Renal cortical epithelial cell (primary cell): ENCODE measurements around the gene PEX14. TPM values are rescaled to one million over a fixed set of nuclear protein-coding genes. Genes with fewer than 3 reads are reported as not detected.
A peak's percentile ranks its signal among the peaks of the same experiment; 100 is the strongest.

Experiments used
- DNase-seq: peaks from one replicate; pipeline ENCODE4 v3.0.0-alpha.2; 2011; ENCODE audit warnings: low read depth
- total RNA-seq: library from RNA; depleted of rRNA; stranded (reverse); fragments of >200 nt; gene quantifications from 2 replicates; pipeline ENCODE4 v1.2.3, GENCODE V29; 2014

Gene PEX14
- total RNA-seq, 1 donor from 2014 or later = 26.1 TPM

- DNase-seq = peak; percentile 74
These were observed 204.9 kb downstream of the PEX14 start for GRCh38 chr1:10679496-10680220.

Other genes with a start within 250 kb of the PEX14 start
- gene PGD, start 75.9 kb upstream of the PEX14 start, total RNA-seq = 80.4 and 87.1 TPM in 2 replicates
- gene CENPS, start 44.5 kb upstream of the PEX14 start, total RNA-seq = 7.6 and 16.7 TPM in 2 replicates
- 0.69 TPM in 1 of 2 replicates, not detected in the other for gene CORT, start 24.9 kb upstream of the PEX14 start, total RNA-seq
- gene DFFA, start 2.4 kb upstream of the PEX14 start, total RNA-seq = 61.6 and 69.3 TPM in 2 replicates